ENCODE data around the gene SYPL1.

SYPL1 gene

DNA sequence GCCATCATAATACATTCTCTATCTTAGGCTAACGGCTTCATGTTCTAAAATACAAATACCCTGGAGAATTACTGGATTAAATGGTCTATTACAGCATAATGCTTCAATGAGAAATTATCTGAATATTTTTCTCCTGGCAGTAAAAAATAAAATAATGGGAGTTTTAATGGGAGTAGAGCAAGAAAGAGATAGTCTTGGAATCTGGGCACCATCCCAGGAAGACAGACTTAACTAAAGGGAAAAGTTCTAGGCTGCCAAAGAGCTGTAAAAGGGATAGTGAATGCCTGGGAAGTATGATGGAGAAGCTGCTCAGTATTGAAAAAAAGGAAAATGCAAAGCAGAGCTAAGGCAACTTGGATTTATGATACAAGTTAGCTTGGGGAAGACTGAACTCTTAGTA lies 12.1 kb upstream of the SYPL1 start:
- no peak overlapping the region for H3K4me3 ChIP-seq (ENCODE audit: low read depth, low read length)
- DNase-seq (ENCODE audit: low read depth) = no peak

DNA sequence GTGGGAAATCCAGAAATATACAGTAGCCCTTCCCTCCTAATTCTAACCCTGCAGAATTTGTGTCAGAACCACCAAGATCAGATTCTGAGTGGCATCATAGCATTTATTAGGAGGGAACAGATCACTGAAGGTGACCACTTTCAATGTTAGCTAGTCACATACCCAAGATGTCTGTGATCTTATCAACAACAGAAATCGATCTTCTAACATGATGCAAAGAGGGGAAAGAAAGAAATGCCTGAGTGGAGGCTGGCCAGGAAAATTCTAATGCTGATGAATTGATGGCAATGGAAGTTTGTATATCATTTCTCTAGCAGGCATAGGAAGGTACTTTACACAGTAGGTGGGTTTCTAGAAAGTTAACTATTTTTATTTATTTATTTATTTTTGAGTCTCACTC lies 10.6 kb upstream of the SYPL1 start:
- DNase-seq (ENCODE audit: low read depth) = no peak

DNA sequence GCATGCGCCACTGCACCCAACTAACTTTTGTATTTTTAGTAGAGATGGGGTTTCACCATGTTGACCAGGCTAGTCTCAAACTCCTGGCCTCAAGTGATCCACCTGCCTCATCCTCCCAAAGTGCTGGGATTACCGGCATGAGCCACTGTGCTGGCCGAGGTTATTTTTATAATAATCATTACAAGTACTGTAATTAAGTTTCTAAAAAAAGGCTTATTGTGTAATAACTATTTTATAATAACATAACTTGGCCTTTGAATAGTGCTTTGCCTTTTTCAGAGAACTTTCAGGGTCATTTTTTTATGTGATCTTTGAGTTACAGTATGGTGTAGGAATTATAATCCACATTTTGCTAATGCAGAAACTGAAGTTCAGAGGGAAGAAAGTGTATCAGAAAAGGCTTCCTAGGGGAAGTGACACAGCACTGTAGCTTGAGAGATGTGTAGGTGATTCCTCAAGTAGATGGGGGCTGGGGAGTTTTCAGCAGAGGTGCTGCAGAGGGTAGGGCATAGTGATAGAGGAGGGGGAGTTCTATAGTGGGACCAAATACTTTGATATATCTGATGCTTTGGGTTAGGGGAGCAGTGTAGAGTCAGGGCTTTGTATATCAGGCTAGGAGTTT lies 9.2 kb upstream of the SYPL1 start:
- DNase-seq (ENCODE audit: low read depth) = no peak
- no peak overlapping the region for H3K4me3 ChIP-seq (ENCODE audit: low read depth, low read length)

More for the DNA sequence above, 10.6 kb upstream of the SYPL1 start:
- H3K4me3 ChIP-seq (ENCODE audit: low read depth, low read length) = no peak overlapping the region

DNA sequence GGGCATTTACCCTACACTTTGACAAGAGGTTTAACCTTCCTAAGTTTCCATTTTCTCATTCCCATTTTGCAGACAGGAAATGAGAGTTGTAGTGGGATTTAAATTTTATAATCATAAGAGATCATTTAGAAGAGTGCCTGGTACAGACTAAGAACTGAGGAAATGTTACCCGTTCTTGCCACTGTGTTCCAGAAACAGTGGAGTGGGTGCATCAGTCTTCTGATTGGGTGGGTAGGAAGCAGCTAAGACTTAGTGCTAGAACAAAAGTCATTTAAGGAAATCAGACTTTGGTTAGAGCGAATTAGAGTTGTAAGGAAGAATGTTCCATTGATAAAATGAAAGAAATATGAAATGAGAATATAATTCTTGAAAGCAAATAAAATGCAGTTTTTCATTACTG lies 8.4 kb upstream of the SYPL1 start:
- DNase-seq (ENCODE audit: low read depth) = no peak
- H3K4me3 ChIP-seq (ENCODE audit: low read depth, low read length) = no peak overlapping the region

DNA sequence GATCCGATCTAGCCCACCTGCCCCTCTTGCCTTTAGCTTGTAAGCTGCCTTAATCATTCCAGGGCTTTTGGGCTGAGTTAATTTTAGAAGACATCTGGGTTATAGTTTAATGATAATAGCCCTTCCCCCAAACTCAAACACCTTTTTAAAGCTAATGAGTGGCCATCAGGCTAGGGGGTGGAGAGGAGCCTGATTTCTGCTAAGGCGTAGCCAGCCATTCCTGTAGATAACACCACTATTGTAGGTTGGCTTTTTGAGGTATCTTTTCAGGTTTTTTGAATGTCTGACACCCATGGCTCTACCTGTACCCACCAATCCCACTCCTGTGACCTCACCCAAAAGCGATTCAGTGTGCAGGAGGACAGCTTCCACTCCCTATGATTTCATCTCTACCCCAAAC lies 7.6 kb upstream of the SYPL1 start:
- no peak overlapping the region for H3K4me3 ChIP-seq (ENCODE audit: low read depth, low read length)
- DNase-seq (ENCODE audit: low read depth) = no peak

DNA sequence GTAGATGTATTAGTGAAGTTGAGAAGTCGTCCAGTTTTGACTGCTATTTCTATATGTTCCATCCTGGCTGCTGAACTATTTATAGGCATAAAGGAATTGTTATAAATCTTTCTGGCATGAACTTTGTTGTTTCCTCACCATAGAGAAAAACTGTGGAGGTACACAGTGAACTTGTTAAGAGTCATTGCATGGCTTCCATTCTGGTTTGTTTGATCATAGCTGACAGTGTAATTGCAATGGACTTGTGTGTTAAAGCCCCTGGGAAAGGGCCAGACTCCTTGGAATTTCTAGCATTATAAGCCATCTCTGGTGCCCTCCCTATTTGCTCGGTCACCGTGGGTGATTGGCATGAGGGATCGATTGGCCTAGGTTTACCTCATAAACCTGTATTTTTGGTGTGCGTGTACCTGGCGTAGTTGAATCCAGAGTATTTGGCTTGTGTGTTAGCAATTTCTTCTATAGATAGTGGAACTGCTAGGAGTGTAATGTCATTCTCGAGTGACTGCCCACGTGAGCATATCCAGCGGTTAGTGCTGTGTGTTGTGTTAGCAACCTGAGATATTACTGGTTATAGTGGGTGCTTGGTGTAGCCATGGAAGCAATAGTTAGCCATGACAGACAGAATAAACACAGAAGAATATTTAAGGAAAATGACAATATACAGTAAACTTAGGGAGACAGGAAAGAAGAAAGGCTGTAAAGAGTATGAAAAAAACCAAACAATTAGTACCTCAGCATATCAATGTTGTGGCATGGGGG lies 5.9 kb upstream of the SYPL1 start:
- H3K4me3 ChIP-seq (ENCODE audit: low read depth, low read length) = no peak overlapping the region
- DNase-seq (ENCODE audit: low read depth) = no peak

DNA sequence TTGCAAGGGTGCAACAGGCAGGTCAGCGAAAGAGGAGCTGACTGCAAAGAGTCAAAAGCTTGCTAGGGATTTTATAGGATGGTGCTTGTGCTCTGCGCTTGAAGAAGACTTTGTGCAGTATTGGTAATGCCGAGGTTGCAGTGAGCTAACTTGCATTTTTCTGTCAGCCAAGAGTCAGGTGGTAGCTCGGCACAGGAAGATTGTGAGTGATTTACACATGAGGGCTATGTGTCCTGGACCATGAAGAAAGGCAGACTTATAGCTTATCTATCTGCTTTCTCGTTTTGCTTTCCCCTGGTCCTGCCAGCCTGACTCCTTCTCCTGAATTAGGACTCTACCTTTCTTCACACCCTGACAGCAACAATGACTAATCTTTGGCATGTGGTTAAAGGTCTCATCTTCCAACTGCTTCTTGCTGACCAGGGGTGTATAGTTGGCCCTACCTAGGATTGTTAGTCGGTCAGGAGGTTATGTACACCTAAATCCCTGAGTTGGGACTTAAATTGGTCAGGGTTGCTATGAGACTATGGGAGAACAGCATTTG lies 4.1 kb upstream of the SYPL1 start:
- no peak overlapping the region for H3K4me3 ChIP-seq (ENCODE audit: low read depth, low read length)
- DNase-seq (ENCODE audit: low read depth) = no peak

DNA sequence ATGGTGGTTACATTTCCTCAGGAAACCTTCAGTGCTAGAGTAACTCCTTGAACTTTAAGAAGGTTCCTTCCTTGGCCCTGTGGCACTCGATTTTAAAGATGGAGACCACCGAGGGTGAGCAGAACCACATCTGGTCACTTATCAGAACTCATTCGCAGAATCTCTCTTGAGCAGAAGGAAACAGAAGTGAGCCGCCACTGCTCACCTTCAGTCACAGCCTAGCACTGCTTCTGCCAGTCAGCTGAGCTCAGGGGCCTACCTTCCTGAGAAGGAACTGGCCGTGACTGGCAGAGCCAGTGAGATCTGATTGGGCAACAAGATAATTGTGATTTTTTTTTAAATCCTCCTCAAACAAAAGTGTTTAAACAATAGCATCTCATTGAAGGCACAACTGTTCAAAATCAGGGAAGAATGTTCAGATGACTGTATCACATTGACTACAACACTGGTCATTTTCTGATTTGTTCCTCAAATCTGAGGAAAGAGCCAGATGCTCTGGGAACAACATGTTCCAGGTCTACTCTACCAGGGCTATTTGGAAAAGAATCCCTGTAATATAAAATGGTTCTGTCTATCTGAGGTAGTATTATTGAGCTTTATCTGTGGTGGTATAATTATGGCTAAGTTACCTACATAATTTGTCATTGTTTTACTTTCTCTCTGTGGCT lies 2.7 kb upstream of the SYPL1 start:
- H3K4me3 ChIP-seq (ENCODE audit: low read depth, low read length) = no peak overlapping the region
- no peak for DNase-seq (ENCODE audit: low read depth)

DNA sequence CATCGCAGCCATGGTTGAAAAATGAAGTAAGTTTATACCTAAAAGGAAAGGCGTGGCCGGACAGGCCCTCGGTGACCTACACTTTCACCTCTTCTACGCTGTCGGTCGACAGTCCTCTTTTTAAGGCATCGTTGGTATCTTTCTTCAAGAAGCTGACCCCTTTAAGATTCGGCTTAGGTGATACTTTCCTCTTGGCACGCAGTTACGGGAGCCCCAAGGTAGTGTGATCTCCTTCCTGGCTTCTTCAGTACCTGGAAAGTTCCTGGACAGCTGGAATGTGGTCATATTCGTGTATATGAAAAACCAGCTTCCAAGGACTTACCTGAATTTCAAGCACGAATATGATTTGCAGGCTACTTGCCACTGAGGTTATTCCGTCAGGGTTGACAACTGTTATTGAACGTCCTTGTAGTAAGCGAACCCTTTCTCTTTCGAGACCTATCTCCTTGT lies 885 bp upstream of the SYPL1 start:
- DNase-seq (ENCODE audit: low read depth) = no peak
- H3K4me3 ChIP-seq (ENCODE audit: low read depth, low read length) = peak overlapping the region; percentile 73

DNA sequence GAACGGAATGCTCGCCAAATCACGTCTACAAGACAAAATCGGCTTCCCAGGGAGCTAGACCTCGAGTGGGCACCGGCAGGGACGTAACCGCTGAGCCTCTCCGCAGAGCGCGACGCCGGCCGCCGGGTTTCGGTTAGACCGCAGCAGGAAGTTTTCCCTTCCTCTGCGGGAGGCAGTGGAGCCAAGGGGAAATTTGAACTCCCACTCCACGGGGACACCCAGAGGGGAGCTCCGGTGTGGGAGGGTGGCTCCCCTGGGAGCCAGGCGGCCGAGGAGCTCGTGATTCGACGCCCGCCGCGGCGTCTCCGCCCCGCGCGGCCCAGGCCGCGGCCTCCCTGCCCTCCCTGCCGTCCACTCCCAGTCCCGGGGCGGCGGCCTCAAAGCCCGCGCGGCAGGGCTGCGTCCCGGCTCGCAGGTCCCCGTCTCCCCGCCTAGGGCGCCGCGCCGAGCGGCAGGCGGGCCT lies 426 bp downstream of the SYPL1 start:
- DNase-seq (ENCODE audit: low read depth) = peak; percentile 12
- H3K4me3 ChIP-seq (ENCODE audit: low read depth, low read length) = peak overlapping the region; percentile 73

DNA sequence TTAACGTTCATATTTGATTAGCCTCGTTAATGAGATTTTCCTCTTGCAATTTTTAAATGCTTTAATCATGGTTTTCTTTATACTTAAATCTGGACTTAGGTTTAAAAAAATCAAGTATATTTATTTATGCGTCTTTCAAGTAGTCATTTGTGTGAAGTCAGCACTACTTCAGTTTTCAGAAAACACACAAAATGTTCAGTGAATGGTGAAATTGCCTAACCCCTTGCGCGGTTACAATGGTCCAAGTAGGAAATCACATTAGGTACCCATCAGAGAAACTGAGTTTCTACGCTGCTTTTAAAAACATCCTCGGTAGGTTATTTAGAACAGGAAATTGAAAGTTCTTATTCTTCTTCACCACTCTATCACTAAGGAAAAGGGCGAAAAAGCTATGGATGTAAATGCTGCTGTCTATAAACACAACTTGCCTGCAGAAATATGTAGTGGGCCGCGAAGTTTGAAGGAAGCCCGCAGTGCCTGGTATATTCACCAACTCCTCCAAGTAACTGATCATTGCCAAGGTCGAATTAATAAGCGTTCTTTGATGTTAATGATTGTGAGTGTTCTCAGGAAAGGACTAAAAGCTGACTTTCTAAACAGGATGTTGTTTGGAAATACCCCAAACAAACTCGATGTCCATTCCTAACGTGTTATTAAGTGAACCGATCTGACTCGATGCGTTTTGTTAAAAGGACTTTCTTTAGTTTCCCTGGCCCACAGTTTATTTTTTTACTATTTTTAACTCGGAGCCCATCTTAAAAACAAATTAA lies 1.0 kb downstream of the SYPL1 start:
- DNase-seq (ENCODE audit: low read depth) = no peak
- peak overlapping the region; percentile 73 for H3K4me3 ChIP-seq (ENCODE audit: low read depth, low read length)

DNA sequence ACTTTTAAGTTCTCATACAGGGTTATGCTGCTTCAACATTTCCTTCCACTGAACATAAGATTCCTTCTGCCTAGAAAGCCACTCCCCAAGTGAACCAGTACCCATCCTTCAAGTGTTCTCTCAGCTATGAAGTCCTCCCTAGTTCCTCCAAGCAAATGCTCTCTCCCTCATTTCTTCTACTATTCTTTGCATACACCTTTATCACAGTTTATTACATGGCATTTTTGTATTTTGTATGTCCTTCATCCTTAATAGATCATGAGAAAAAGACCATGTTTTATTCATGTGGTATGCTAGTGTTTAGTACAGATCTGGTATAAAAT lies 1.9 kb downstream of the SYPL1 start:
- no peak overlapping the region for H3K4me3 ChIP-seq (ENCODE audit: low read depth, low read length)
- DNase-seq (ENCODE audit: low read depth) = no peak

DNA sequence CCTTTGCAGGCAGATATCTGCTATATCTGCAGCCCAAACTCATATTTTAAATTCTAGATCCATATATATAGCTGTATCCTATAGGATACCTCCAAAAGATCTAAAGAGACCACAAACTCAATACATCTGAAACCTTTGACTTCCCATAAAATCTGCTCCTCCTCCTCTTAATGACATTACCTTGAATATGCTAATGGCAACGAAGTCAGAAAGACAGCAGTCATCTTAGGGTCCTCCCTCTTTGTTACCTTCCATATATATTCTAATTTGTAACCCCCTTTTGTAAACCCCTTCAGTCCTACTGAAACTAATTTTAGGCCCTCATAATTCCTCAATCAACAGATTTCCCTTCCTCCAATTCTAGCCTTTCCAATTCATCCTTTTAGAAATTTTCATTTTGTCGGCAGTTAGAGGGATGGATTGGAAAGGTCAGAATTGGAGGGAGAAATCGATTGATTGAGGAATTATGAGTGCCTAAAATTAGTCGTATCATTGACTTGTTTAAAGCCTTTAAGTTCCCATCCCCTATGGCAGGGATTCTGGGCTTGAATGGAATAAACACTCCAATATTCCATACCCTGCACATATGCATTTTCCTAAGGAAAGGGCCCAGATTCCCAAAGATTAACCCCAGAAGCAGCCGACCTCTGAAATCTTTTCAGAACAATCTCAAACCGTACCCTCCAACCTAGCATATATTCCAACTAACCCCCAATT lies 2.4 kb downstream of the SYPL1 start:
- no peak overlapping the region for H3K4me3 ChIP-seq (ENCODE audit: low read depth, low read length)
- DNase-seq (ENCODE audit: low read depth) = no peak

DNA sequence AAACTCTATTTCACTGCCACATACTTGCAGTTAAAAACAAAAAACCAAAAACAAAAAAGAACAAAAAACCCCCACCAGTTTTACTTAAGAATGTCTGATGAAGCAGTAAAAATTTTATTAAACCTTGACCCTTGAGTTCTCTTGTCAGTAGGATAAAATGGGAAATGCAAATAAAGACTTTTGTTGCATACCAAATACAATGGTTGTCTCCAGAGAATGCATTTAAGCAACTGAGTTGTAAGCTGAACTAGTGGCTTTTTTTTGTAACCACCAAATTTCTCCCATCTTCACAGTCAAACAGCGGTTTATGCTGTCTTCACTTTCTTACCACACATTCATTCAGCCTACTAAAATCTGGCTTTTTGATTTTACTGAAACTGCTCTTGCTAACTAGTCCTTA lies 3.1 kb downstream of the SYPL1 start:
- H3K4me3 ChIP-seq (ENCODE audit: low read depth, low read length) = no peak overlapping the region

DNA sequence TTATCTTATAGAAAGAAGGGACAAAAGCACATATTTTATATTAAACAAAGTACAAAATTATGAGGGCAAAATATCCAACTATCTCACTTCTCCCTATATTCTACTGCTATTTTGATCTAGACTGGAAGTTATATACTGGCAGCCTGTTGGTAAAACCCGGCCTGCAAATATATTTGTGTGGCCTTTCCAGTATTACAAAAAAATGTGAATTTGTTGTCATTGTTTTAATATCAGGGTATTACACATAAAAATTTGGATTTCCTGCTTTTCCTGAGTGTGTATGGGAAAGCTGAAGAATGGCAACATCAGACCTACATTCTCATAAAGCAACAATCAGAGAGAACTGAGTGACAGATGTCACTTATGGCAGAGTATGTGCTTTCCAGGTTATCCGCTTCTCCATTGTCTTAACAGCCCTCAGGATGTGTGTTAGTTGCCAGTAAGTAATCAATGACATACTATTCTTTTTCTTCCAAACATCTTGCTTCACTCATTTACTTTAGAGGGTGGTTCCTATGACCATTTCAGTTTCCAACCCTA lies 7.3 kb downstream of the SYPL1 start:
- H3K4me3 ChIP-seq (ENCODE audit: low read depth, low read length) = no peak overlapping the region
- no peak for DNase-seq (ENCODE audit: low read depth)

More for the DNA sequence above, 3.1 kb downstream of the SYPL1 start:
- no peak for DNase-seq (ENCODE audit: low read depth)

DNA sequence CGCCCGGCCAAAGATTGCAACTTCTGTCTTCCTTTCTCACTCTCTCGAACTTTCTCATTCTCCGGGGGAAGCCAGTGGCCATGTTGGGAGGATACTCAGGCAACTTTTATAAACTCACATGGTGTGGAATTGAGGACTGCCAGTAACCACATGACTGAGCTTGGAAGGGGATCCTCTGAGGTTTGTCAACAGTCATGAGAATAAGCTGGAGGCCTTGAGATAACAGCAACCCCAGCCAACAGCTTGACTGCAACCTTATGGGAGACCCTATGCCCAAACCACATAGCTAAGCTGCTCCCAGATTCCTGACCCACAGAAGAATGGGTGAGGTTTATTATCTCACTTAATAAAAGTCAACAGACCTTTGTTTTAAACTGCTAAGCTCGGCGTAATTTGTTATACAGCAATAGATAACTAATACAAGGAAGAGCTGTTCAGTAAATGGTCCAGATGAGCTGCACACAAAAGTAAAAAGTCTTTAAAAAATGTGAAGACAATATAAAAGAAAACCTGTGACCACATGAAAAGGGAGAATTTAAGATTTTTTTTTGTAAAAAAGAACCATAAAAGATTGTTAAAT lies 9.6 kb downstream of the SYPL1 start:
- H3K4me3 ChIP-seq (ENCODE audit: low read depth, low read length) = no peak overlapping the region
- no peak for DNase-seq (ENCODE audit: low read depth)

DNA sequence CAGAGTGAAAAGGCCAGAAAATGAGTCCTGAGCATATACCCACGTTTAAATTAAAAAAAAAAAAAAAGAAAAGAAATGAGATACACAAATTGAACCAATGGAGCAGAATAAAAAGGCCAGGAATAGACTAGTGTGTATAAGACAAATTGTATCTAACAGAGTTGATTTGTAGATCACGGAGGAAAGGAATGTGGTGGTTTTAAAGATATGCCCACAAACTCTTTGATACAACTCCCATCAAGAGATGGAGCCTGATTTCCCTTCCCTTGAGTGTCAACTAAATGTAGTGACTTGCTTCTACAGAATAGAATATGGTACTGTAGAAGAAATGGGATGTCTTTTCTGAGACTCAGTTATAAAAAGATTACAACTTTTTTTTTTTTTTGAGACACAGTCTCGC lies 10.4 kb downstream of the SYPL1 start:
- H3K4me3 ChIP-seq (ENCODE audit: low read depth, low read length) = no peak overlapping the region
- no peak for DNase-seq (ENCODE audit: low read depth)

DNA sequence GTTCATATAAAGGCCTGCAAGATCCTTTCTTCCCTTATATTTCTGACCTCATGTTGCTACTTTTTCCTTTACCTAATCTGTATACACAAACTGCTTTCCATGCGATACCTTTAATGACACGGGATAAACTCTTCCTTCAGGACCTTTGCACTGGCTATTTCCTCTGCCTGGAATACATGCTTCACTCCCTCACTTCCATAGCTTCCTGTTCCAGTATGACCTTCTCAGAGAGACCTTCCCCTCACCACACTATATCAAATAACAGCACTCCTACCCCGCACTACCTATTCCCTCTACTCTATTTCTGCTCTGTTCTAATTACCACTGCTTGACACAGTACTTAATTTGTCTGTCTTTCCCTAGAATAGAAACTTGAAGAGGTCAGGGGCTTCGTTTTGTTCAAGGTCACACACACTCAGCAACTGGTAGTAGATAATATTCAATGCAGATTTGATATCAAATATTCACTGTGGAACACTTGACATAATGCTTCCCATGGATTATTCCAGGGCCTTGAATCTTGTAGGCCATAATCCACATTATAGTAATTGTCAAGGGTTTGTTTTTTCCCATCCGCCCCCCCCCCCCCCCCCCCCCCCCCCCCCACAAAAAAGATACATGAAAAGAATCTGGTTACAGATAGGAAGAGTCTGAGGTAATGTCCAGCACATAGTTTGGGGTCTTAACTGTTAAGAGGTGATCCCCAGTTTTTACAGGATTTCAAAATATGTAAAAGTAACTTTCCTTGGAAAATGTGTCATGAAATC lies 11.1 kb downstream of the SYPL1 start:
- H3K4me3 ChIP-seq (ENCODE audit: low read depth, low read length) = no peak overlapping the region
- no peak for DNase-seq (ENCODE audit: low read depth)

All from skeletal muscle cell (primary cell).